B cell (primary cell): ENCODE measurements around the gene TATDN2. TPM values are rescaled to one million over a fixed set of nuclear protein-coding genes. Genes with fewer than 3 reads are reported as not detected.

ENCODE experiments used
- ATAC-seq: fragments of 200-7000 bp; cut with Tn5 transposase; one replicate; pipeline ENCODE4 v1.10.0; 2021; ENCODE audit warnings: low read depth, mild to moderate bottlenecking, moderate number of reproducible peaks, moderate library complexity
- CTCF ChIA-PET: fragments of 350-600 bp; sonication (Branson Sonifier 250); formaldehyde crosslinking; loops from one replicate; lab custom pipeline; 2021; ENCODE audit warnings: antibody characterized with exemption, inconsistent platforms; lab: Charles Lee
- POLR2A ChIA-PET: fragments of 350-600 bp; sonication (Branson Sonifier 250); formaldehyde crosslinking; loops from one replicate; lab custom pipeline; 2021; ENCODE audit warnings: antibody characterized with exemption; lab: Charles Lee
- DNase-seq: peaks from one replicate; pipeline ENCODE4 v3.0.0; 2013
- H2AFZ ChIP-seq: 2 replicates; pipeline ENCODE4 v1.6.1; 2012; ENCODE audit warnings: mild to moderate bottlenecking, low read depth, low read length; ENCODE audit not compliant: insufficient read depth, poor library complexity, severe bottlenecking
- H3K27ac ChIP-seq, 2 donors: 1 replicate in 1 of 2; 2 replicates in 1 of 2; pipeline ENCODE4 v1.5.1; 2012 to 2013; ENCODE audit warnings: low read length in 2 of 2, mild to moderate bottlenecking in 2 of 2, moderate library complexity in 1 of 2
- H3K27me3 ChIP-seq, 4 experiments: fragments of 200-600 bp in 1 of 4; sonication (generic) in 1 of 4; replicated peaks in 1 of 4; 1 replicate in 2 of 4; 2 replicates in 2 of 4; pipeline versions ENCODE4 v1.6.1 to v1.7.0; 2013 to 2016; ENCODE audit warnings: low read length in 3 of 4, mild to moderate bottlenecking in 2 of 4, mixed read lengths in 1 of 4, moderate library complexity in 1 of 4; ENCODE audit not compliant: insufficient read depth in 4 of 4, control insufficient read depth in 3 of 4; ENCODE audit errors: control extremely low read depth in 1 of 4
- H3K36me3 ChIP-seq, 2 experiments: replicated peaks in 1 of 2; 1 replicate in 1 of 2; 2 replicates in 1 of 2; pipeline versions ENCODE4 v1.6.1 to v1.7.1; 2013; ENCODE audit warnings: low read length in 1 of 2; ENCODE audit not compliant: insufficient read depth in 2 of 2, control insufficient read depth in 1 of 2; ENCODE audit errors: control extremely low read depth in 1 of 2, extremely low read depth in 1 of 2
- H3K4me1 ChIP-seq, 2 donors: fragments of 200-600 bp in 1 of 2; sonication (generic) in 1 of 2; 1 replicate in 1 of 2; 2 replicates in 1 of 2; pipeline versions ENCODE4 v1.5.1 to v1.6.1; 2013 to 2017; ENCODE audit warnings: low read length in 2 of 2; ENCODE audit not compliant: control insufficient read depth in 2 of 2, insufficient read depth in 2 of 2
- H3K4me2 ChIP-seq: replicated peaks from 2 replicates; pipeline ENCODE3; 2012; ENCODE audit warnings: mild to moderate bottlenecking, low read depth, low read length; ENCODE audit not compliant: poor library complexity, severe bottlenecking
- H3K4me3 ChIP-seq, 5 experiments: fragments of 200-600 bp in 1 of 5; sonication (generic) in 1 of 5; 1 replicate in 3 of 5; 2 replicates in 2 of 5; pipeline versions ENCODE4 v1.5.1 to v1.7.0; 2011 to 2016; ENCODE audit warnings: low read length in 4 of 5, mild to moderate bottlenecking in 4 of 5, low read depth in 2 of 5, control low read depth in 1 of 5, moderate library complexity in 1 of 5; ENCODE audit not compliant: insufficient read depth in 1 of 5; ENCODE audit errors: control extremely low read depth in 1 of 5, extremely low read depth in 1 of 5
- H3K79me2 ChIP-seq: fragments of 200-600 bp; sonication (generic); one replicate; pipeline ENCODE4 v1.6.0; 2016; ENCODE audit warnings: low read length; ENCODE audit not compliant: control insufficient read depth, insufficient read depth
- H3K9ac ChIP-seq: fragments of 200-600 bp; sonication (generic); 2 replicates; pipeline ENCODE4 v1.6.1; 2017; ENCODE audit warnings: mild to moderate bottlenecking, low read length, moderate library complexity
- H3K9me3 ChIP-seq, 3 donors: one replicate each; pipeline versions ENCODE4 v1.6.1 to v1.7.1; 2013; ENCODE audit warnings: low read length in 2 of 3; ENCODE audit not compliant: control insufficient read depth in 2 of 3, insufficient read depth in 1 of 3; ENCODE audit errors: control extremely low read depth in 1 of 3
- H4K20me1 ChIP-seq: 2 replicates; pipeline ENCODE4 v1.6.0; 2012; ENCODE audit warnings: mild to moderate bottlenecking, low read length; ENCODE audit not compliant: insufficient read depth, control insufficient read depth, poor library complexity, severe bottlenecking
- H3K27ac Mint-ChIP-seq: one replicate; pipeline ENCODE4 v1.8.0; 2021; ENCODE audit warnings: mixed read lengths
- H3K27me3 Mint-ChIP-seq: one replicate; pipeline ENCODE4 v1.8.0; 2021; ENCODE audit warnings: mixed read lengths
- H3K4me1 Mint-ChIP-seq: one replicate; pipeline ENCODE4 v1.8.0; 2021; ENCODE audit warnings: mixed read lengths
- H3K4me3 Mint-ChIP-seq: one replicate; pipeline ENCODE4 v1.8.0; 2021; ENCODE audit warnings: mixed read lengths
- H3K9me3 Mint-ChIP-seq: one replicate; pipeline ENCODE4 v1.8.0; 2022; ENCODE audit warnings: mixed read lengths; ENCODE audit not compliant: insufficient read depth
- EZH2 ChIP-seq: IDR thresholded peaks from 2 replicates; pipeline ENCODE4 v1.6.1; 2012; ENCODE audit warnings: borderline replicate concordance, low read depth, mild to moderate bottlenecking, moderate library complexity, low read length; ENCODE audit not compliant: insufficient read depth, poor library complexity, severe bottlenecking
- WGBS: methylation state at CpG from one replicate; pipeline ENCODE4 v1.1.5; 2013; ENCODE audit warnings: missing lambda C conversion rate; ENCODE audit not compliant: insufficient coverage; 5-methylcytosine and 5-hydroxymethylcytosine counted together
- intact Hi-C: fragments of 100-400 bp; cut with micrococcal nuclease; formaldehyde crosslinking; loops from one replicate; pipeline ENCODE4 v1.10.0; 2022
- polyA plus RNA-seq: library from polyadenylated mRNA; depleted of rRNA; stranded (reverse); fragments of >200 nt; gene quantifications from 2 replicates; pipeline ENCODE4 v1.2.3, GENCODE V29; 2012
- total RNA-seq, 2 donors: library from RNA; stranded (reverse); fragments of 120-200 nt in 1 of 2; gene quantifications; 1 replicate in 1 of 2; 2 replicates in 1 of 2; pipeline versions ENCODE4 v1.2.3 to v1.2.4, GENCODE V29; 2013 to 2022
- TF ChIP-seq, protein P1 (sequence below): fragments of 200-600 bp; IDR thresholded peaks from one replicate; pipeline ENCODE4 v1.8.0; 2022; ENCODE audit warnings: antibody characterized with exemption, mild to moderate bottlenecking

Gene TATDN2
- total and polyA plus RNA-seq, 2 donors (not counting 1 experiment from before 2014, with no cell fraction given) = 24.7 to 62.9 TPM

- Mint-ChIP-seq H3K27me3 (no peaks in the 10 kb centered on the region), H3K4me3 (no peak overlapping the region), H3K4me1 (peaks cover 11% of the 10 kb centered on the region), H3K9me3 (no peaks in the 10 kb centered on the region), H3K27ac (no peak overlapping the region)
- no peak overlapping the region for H3K4me3 ChIP-seq
- ChIA-PET POLR2A (no interaction called here), CTCF (no interaction called here)
- peaks cover 6% of the 10 kb centered on the region for H3K79me2 ChIP-seq
- H4K20me1 ChIP-seq = peaks cover 7% of the 10 kb centered on the region
- H3K9ac ChIP-seq = no peak overlapping the region
- H3K36me3 ChIP-seq = peaks cover 0 to 55% of the 10 kb centered on the region in 2 experiments
- no peak overlapping the region for H3K27ac ChIP-seq
- H3K27me3 ChIP-seq = no peaks in the 10 kb centered on the region
- DNase-seq (no peak), ATAC-seq (no peak)
- no peaks in the 10 kb centered on the region for H3K9me3 ChIP-seq
- no peak for TF ChIP-seq EZH2
- TF ChIP-seq, protein P1, sequence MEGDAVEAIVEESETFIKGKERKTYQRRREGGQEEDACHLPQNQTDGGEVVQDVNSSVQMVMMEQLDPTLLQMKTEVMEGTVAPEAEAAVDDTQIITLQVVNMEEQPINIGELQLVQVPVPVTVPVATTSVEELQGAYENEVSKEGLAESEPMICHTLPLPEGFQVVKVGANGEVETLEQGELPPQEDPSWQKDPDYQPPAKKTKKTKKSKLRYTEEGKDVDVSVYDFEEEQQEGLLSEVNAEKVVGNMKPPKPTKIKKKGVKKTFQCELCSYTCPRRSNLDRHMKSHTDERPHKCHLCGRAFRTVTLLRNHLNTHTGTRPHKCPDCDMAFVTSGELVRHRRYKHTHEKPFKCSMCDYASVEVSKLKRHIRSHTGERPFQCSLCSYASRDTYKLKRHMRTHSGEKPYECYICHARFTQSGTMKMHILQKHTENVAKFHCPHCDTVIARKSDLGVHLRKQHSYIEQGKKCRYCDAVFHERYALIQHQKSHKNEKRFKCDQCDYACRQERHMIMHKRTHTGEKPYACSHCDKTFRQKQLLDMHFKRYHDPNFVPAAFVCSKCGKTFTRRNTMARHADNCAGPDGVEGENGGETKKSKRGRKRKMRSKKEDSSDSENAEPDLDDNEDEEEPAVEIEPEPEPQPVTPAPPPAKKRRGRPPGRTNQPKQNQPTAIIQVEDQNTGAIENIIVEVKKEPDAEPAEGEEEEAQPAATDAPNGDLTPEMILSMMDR = no peak
- H3K4me1 ChIP-seq = peaks cover 0 to 14% of the 10 kb centered on the region in 2 donors
- no peak overlapping the region for H3K4me2 ChIP-seq
- no peak overlapping the region for H2AFZ ChIP-seq
- no CpG with 5 or more reads among the region's 5 CpGs for WGBS
- intact Hi-C loops = no loop called here
Measured at GRCh38 chr3:10281951-10282350, 33.7 kb downstream of the TATDN2 start.

DNA sequence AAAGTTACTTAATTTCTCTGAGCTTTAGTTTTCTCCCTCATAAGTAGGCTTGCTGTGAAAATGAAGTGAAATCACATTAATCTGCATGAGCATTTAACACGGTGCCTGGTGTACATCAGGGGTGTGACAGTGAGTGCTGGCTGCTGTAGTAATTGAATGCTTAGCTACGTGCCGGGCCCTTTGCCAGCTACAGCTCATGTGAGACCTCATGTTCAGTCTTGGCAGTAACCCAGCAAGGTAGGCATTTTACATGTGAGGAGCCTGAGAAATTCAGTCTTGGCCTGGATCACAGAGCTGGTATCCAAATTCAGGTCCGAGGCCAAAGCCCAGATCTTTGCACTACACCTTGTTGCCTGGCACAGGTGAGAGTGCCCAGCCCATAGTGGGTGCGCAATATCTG lies 35.4 kb downstream of the TATDN2 start:
- Histone ChIP-seq H4K20me1 (no peaks in the 10 kb centered on the region), H2AFZ (no peak overlapping the region), H3K4me1 (peaks cover 0 to 14% of the 10 kb centered on the region in 2 donors), H3K4me2 (no peak overlapping the region), H3K27me3 (no peaks in the 10 kb centered on the region), H3K36me3 (peaks cover 0 to 46% of the 10 kb centered on the region in 2 experiments), H3K79me2 (no peaks in the 10 kb centered on the region), H3K27ac (no peak overlapping the region), H3K4me3 (no peak overlapping the region), H3K9me3 (no peaks in the 10 kb centered on the region), H3K9ac (no peak overlapping the region)
- no peak overlapping the region for H3K4me3 Mint-ChIP-seq
- no peaks in the 10 kb centered on the region for H3K27me3 Mint-ChIP-seq
- 94% methylated on average over 5 of the region's 5 CpGs for WGBS
- ChIA-PET POLR2A (no interaction called here), CTCF (interaction anchor here (0.6 to 1.0 kb wide), 2 partner anchors 20 to 22 kb away, joined by 3 read pairs; no protein-coding TSS in a partner anchor)
- intact Hi-C loops = no loop called here
- no peak for ATAC-seq
- H3K27ac Mint-ChIP-seq = no peak overlapping the region
- TF ChIP-seq EZH2 = no peak
- TF ChIP-seq, protein P1 = no peak
- no peaks in the 10 kb centered on the region for H3K9me3 Mint-ChIP-seq
- no peak for DNase-seq
- H3K4me1 Mint-ChIP-seq = peaks cover 11% of the 10 kb centered on the region
